K562 (cell line): ENCODE data around the gene PXN. TPM values are rescaled to one million over a fixed set of nuclear protein-coding genes. Genes with fewer than 3 reads are reported as not detected.

ENCODE experiments used
- ARID1B ChIP-seq: fragments of 450-650 bp; IDR thresholded peaks from 2 replicates; pipeline ENCODE4 v1.6.1; 2016; ENCODE audit warnings: antibody characterized with exemption, mild to moderate bottlenecking, inconsistent platforms
- BCOR ChIP-seq: fragments of 450-650 bp; IDR thresholded peaks from 2 replicates; pipeline ENCODE4 v1.6.1; 2016
- BRF1 ChIP-seq: IDR thresholded peaks from 3 replicates; pipeline ENCODE4 v1.6.1; 2011; ENCODE audit warnings: borderline replicate concordance, mild to moderate bottlenecking; ENCODE audit not compliant: insufficient read length; ENCODE audit errors: extremely low read depth
- CHCHD3 ChIP-seq: fragments of 250-450 bp; sonication (Bioruptor Pico); IDR thresholded peaks from 2 replicates; pipeline ENCODE4 v2.1.2; 2022; ENCODE audit warnings: mild to moderate bottlenecking
- CREB3L1 ChIP-seq: fragments of 450-650 bp; IDR thresholded peaks from 2 replicates; pipeline ENCODE4 v1.6.1; 2014; ENCODE audit warnings: low read depth, mild to moderate bottlenecking, moderate library complexity, borderline replicate concordance
- FOXO4 ChIP-seq: fragments of 450-650 bp; formaldehyde crosslinking; IDR thresholded peaks from 2 replicates; pipeline ENCODE4 v1.4.0; 2020; ENCODE audit warnings: mild to moderate bottlenecking, moderate library complexity
- HBP1 ChIP-seq: fragments of 450-650 bp; formaldehyde crosslinking; IDR thresholded peaks from 2 replicates; pipeline ENCODE4 v1.4.0; 2022; ENCODE audit warnings: missing genetic modification characterization
- KDM1A ChIP-seq, 2 experiments: fragments of 450-650 bp; IDR thresholded peaks; 2 replicates each; pipeline ENCODE4 v1.6.1; 2016; ENCODE audit warnings: mild to moderate bottlenecking in 2 of 2
- RBM22 ChIP-seq: fragments of 200-400 bp; formaldehyde crosslinking; IDR thresholded peaks from 2 replicates; pipeline ENCODE4 v1.6.1; 2018; ENCODE audit warnings: low read length, low read depth; ENCODE audit not compliant: poor library complexity, severe bottlenecking
- SMARCB1 ChIP-seq: IDR thresholded peaks from 2 replicates; pipeline ENCODE4 v1.6.1; 2011; ENCODE audit warnings: improper control_type of control experiment, low read depth; ENCODE audit not compliant: insufficient read length
- SUPT5H ChIP-seq: fragments of 450-650 bp; IDR thresholded peaks from 2 replicates; pipeline ENCODE4 v1.6.1; 2016
- TAL1 ChIP-seq: fragments of 450-650 bp; IDR thresholded peaks from 2 replicates; pipeline ENCODE4 v1.6.1; 2016; ENCODE audit warnings: mild to moderate bottlenecking
- TBL1XR1 ChIP-seq, 2 experiments: IDR thresholded peaks; 2 replicates each; pipeline ENCODE4 v1.6.1; 2012; ENCODE audit warnings: improper control_type of control experiment in 2 of 2, low read length in 2 of 2, mild to moderate bottlenecking in 1 of 2
- TEAD2 ChIP-seq: fragments of 450-650 bp; IDR thresholded peaks from 2 replicates; pipeline ENCODE4 v1.6.1; 2016; ENCODE audit warnings: missing genetic modification characterization, control low read depth, missing compliant biosample characterization
- THRA ChIP-seq: fragments of 450-650 bp; IDR thresholded peaks from 2 replicates; pipeline ENCODE4 v1.6.1; 2017; ENCODE audit warnings: mild to moderate bottlenecking, moderate library complexity
- ZNF586 ChIP-seq: fragments of 450-650 bp; formaldehyde crosslinking; conservative IDR thresholded peaks from 2 replicates; pipeline ENCODE4 v1.4.0; 2020; ENCODE audit warnings: mild to moderate bottlenecking, moderate library complexity
- polyA plus RNA-seq, 8 experiments: library from polyadenylated mRNA; depleted of rRNA in 4 of 8; stranded (reverse) in 5 of 8; unstranded in 3 of 8; fragments of >200 nt; fragmentation: Nextera tagmentation in 2 of 8; fragmentation: Illumina TruSeq in 1 of 8; extraction: Ambion mirVana in 2 of 8; extraction: Trizol in 1 of 8; gene quantifications; 2 replicates each; pipeline versions ENCODE4 v1.2.1 to v1.2.3, GENCODE V29; 2011 to 2014; ENCODE audit warnings: inconsistent platforms in 1 of 8, missing spikeins in 1 of 8
- total RNA-seq, 7 experiments: library from RNA; depleted of rRNA in 6 of 7; stranded (reverse); fragments of >200 nt in 6 of 7; fragmentation: Illumina TruSeq in 2 of 7; extraction: Trizol in 2 of 7; gene quantifications; 2 replicates each; pipeline versions ENCODE4 v1.2.1 to v1.2.3, GENCODE V29; 2011 to 2021; ENCODE audit warnings: low replicate concordance in 1 of 7
- TF ChIP-seq, protein P1 (sequence below), 3 experiments: fragments of 200-800 bp in 1 of 3; fragments of 250-450 bp in 1 of 3; fragments of 450-650 bp in 1 of 3; sonication (Bioruptor Pico) in 1 of 3; sonication (Bioruptor generic) in 1 of 3; formaldehyde crosslinking in 1 of 3; IDR thresholded peaks; 2 replicates each; pipeline versions ENCODE4 v1.6.1 to v1.8.0; 2016 to 2022; ENCODE audit warnings: mild to moderate bottlenecking in 2 of 3, missing genetic modification characterization in 2 of 3, missing compliant biosample characterization in 1 of 3, moderate library complexity in 1 of 3
- TF ChIP-seq, protein P2 (sequence below): sonication (generic); formaldehyde crosslinking; IDR thresholded peaks from 2 replicates; pipeline ENCODE4 v1.9.0; 2022; ENCODE audit warnings: mild to moderate bottlenecking, missing genetic modification reagents

PXN gene
- total and polyA plus RNA-seq, 9 of the 15 experiments (the other 6 are each of a cell fraction or from before 2014, with no cell fraction given) = 4.0 to 74.1 (median 18.6) TPM

DNA sequence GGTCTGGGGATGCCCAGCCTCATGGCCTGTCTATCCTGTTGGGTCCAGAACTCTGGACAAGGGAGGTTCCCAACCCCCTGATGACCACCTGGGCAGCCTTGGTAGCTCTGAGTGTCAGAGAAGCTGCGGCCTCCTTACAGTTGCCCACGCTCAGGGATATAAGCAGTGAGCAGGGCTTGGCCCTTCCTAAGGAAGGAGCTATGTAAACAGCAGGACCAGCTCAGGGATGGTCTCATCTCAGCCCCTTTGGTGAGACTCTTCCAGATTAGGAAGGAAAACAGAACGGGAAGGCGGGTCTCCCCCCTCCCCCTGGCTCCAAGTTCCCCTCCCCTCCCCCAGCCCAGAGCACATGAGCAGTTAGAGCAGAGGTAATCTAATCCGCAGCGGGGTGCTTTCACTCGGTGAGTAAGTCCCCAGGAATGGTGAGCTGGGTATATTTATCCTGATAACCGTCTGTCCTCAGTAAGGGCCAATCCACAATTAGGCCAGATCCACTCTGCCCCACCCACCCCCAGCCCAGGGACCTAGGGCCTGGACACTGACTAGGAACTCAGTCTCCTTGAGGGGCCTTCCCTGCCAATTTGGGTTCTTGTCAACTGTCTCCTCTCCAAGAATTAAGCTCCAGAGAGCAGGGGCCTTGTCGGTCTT is 35.1 kb downstream of the PXN start (continued):
- TF ChIP-seq, protein P1, sequence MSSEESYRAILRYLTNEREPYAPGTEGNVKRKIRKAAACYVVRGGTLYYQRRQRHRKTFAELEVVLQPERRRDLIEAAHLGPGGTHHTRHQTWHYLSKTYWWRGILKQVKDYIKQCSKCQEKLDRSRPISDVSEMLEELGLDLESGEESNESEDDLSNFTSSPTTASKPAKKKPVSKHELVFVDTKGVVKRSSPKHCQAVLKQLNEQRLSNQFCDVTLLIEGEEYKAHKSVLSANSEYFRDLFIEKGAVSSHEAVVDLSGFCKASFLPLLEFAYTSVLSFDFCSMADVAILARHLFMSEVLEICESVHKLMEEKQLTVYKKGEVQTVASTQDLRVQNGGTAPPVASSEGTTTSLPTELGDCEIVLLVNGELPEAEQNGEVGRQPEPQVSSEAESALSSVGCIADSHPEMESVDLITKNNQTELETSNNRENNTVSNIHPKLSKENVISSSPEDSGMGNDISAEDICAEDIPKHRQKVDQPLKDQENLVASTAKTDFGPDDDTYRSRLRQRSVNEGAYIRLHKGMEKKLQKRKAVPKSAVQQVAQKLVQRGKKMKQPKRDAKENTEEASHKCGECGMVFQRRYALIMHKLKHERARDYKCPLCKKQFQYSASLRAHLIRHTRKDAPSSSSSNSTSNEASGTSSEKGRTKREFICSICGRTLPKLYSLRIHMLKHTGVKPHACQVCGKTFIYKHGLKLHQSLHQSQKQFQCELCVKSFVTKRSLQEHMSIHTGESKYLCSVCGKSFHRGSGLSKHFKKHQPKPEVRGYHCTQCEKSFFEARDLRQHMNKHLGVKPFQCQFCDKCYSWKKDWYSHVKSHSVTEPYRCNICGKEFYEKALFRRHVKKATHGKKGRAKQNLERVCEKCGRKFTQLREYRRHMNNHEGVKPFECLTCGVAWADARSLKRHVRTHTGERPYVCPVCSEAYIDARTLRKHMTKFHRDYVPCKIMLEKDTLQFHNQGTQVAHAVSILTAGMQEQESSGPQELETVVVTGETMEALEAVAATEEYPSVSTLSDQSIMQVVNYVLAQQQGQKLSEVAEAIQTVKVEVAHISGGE (CRISPR knock-in tag; IDR thresholded peaks at IDR 0.05) = peak in 1 of 3 experiments; percentile 29; a peak in 2 of 6 replicates
- TF ChIP-seq HBP1 (CRISPR knock-in tag) (no peak), KDM1A (IDR thresholded peaks at IDR 0.05) (peak; percentile 38 to 75), THRA (no peak), BCOR (no peak), ARID1B (peak; percentile 83), FOXO4 (CRISPR knock-in tag) (no peak), SMARCB1 (no peak), RBM22 (no peak), TEAD2 (peak; percentile 47; the same call in 1 of the 2 replicates), TAL1 (peak; percentile 46; the same call in 1 of the 2 replicates), TBL1XR1 (IDR thresholded peaks at IDR 0.05; ENCODE audit: low read length in 2 of 2) (peak in 1 of 2 experiments; percentile 81; a peak in 1 of 4 replicates), ZNF586 (no peak), BRF1 (no peak), CHCHD3 (CRISPR knock-in tag) (no peak), SUPT5H (no peak), CREB3L1 (no peak)
- TF ChIP-seq, protein P2, sequence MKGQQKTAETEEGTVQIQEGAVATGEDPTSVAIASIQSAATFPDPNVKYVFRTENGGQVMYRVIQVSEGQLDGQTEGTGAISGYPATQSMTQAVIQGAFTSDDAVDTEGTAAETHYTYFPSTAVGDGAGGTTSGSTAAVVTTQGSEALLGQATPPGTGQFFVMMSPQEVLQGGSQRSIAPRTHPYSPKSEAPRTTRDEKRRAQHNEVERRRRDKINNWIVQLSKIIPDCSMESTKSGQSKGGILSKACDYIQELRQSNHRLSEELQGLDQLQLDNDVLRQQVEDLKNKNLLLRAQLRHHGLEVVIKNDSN (CRISPR knock-in tag) = no peak
